Daoy (cell line): Measurements from ENCODE around the gene IMMP2L. TPM values are rescaled to one million over a fixed set of nuclear protein-coding genes. Genes with fewer than 3 reads are reported as not detected.
A peak's percentile ranks its signal among the peaks of the same experiment; 100 is the strongest.
"Not testable (repeated sequence)": the region's sequence is repeated elsewhere in the genome, so short reads cannot be mapped to it uniquely, and the experiment has no call there.

ENCODE experiments used
- DNase-seq: peaks from one replicate; pipeline ENCODE4 v3.0.0-alpha.2; 2015; ENCODE audit warnings: low read depth
- total RNA-seq: library from RNA; depleted of rRNA; stranded (reverse); fragments of >200 nt; shearing (Covaris generic); gene quantifications from 2 replicates; pipeline ENCODE4 v1.2.3, GENCODE V29; 2014

Gene IMMP2L
- total RNA-seq, 1 experiment from 2014 or later: 17.7 TPM

DNA sequence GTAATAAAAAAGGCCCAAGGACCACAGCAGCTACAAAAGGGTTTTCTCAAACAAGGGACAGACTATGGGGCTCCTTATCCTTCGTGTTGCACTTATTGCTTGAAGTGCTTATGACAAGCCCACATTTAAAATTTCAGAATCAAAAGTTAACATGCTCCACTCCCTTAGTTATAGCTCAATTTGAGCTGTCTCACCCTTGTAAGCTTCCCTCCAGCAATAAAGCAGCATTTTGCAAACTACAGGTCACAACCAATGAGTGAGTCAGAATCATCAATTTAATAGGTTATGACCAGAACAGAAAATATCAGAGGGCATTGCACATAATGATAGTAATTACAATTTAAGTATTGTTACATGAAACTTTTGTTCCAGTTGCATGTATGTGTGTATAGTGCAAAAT lies 53.0 kb downstream of the IMMP2L start:
- no peak for DNase-seq

DNA sequence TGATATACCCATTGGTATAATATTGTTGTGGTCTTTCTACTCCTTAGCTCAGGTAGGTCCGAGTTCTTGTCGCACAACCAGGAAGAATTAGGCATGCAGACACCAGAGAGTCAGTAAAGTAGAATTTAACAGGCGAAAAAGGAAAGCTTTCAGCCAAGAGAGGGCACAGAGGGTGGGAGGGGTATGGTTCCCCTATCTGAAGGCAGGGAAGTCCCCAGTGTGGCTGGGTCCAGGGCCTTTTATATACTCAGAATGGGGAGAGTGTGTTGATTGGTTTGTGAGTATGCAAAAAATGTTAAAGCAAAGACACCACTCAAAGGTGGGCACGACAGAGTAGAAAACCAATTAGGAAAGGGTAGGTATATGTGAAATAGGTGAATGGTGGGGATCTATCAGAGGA lies 53.9 kb downstream of the IMMP2L start:
- DNase-seq: no peak

DNA sequence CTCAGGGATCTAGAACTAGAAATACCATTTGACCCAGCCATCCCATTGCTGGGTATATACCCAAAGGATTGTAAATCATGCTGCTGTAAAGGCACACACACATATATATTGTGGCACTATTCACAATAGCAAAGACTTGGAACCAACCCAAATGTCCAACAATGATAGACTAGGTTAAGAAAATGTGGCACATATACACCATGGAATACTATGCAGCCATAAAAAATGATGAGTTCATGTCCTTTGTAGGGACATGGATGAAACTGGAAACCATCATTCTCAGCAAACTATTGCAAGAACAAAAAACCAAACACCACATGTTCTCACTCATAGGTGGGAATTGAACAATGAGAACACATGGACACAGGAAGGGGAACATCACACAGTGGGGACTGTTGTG lies 56.9 kb downstream of the IMMP2L start:
- not testable (repeated sequence) for DNase-seq

DNA sequence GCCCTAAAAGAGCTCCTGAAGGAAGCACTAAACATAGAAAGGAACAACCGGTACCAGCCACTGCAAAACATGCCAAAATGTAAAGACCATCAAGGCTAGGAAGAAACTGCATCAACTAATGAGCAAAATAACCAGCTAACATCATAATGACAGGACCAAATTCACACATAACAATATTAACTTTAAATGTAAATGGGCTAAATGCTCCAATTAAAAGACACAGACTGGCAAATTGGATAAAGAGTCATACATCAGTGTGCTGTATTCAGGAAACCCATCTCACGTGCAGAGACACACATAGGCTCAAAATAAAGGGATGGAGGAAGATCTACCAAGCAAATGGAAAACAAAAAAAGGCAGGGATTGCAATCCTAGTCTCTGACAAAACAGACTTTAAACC lies 60.5 kb downstream of the IMMP2L start:
- not testable (repeated sequence) for DNase-seq

DNA sequence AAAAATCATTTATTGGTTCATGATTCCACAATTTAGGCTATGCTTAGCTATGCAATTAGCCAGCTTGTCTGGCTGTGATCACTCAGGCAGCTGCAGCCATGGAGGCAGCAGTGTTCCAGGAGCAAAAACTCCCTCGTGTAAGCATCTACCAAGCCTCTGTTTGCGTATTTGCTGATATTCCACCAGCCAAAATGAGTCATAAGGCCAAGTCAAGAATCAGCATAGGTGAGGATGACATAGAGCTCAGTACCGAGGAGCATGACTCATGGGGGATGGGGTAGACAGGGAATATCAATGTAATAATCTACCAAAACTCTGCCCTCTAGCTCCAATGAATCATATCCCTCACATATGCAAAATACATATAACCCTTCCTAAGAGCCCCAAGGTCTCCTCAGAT lies 63.3 kb downstream of the IMMP2L start:
- peak; percentile 67 for DNase-seq

DNA sequence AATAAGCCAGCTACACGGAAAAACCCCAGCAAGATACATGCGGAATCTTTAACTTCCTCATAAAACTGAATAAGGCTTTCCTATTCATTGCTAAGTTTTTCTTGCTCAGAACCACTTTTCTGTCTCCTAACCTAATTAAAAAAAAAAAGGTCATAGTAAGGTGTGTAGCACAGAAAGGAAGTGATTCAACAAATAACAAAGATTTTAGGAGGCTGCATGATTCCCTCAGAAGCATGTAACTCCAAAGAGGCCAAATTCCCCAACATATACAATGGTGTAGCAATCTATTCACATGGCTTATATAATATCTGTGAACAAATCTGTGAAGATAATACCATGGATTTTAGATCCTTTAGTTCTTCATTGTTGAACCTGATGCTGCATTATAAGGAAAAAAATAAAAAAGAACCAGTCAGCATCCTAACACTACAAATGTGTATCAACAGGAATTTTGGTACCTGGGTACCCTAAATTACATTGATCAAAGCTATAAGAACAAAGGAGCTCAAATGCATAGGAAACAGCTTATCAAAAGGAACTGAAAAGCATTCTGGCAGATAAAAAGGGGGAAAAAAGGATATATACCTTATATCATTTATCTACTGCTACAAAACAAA lies 63.8 kb downstream of the IMMP2L start:
- no peak for DNase-seq

DNA sequence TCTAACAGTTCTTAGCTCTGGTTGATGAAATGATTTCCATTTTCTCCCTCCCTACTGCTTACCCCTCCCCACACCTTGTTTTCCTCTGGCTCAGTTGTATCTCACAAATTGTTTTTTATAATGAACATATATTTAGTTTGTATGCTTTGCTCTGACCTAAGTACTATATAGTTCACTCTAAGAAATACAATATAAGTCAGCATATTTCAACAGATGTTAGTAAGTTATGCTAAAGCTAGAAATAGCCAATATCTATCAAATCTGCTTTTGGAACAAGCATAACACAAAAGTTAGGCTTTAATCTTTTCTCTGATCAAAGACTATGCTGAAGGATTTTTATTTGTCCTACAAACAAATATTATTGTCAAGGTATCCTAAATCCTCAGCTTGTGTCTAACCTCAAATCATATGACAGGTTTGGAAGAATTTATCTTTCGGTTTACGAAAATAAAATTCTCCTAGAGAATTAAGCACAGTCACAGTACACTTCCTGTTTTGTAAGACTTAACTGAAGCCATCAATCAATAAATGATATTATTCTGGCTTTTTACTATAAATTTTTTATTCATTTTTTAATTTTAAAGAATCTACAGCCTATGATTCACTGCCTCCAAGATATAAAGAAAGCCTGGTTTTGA lies 67.0 kb downstream of the IMMP2L start:
- DNase-seq: no peak

DNA sequence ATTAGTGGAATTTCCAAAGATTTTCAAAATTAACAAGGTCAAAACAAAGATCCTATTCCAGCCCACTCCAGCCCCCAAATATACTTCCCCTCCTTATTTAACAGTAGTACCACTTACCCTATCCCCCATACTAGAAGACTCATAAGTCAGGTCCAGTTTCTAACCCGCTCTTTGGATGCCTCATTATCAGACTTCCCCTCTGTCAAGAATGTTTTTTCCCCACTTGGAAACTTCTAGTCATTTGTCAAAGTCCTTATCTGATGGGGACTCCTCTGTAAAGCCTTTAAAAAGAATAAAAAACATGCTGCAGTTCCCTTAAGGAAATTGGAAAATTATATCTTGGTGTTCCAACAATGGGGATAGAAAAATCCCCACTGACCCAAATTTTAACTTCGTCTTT lies 70.1 kb downstream of the IMMP2L start:
- no peak for DNase-seq

DNA sequence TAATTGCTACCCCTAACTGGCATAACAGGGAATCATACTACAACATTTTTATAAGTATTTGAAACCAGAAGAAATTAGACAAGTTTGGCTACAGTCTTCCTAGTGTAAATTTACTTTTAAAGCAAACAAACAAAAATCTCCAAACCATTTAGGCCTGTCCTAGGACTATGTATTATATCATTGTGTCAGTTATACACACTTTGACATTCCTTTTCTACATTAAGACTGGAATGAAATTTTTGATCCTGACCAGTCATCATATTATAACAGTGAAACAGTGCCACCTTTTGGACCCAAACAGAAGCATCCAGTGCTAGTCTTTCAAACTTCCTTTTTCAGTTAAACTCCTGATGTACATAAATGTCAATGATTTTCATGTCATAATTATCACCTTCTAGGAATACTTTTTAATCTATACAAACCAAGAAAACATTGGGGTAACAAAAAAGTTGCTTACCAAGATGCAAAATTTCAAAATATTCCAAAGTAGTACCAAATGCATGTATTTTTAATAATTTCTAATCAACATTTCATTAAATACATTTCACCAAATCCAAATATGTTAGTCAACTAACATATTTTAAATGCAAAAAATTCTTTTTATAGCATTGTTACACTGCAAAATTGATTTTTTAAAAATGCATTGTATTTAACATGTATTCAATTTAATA lies 75.7 kb downstream of the IMMP2L start:
- peak; percentile 66 for DNase-seq

DNA sequence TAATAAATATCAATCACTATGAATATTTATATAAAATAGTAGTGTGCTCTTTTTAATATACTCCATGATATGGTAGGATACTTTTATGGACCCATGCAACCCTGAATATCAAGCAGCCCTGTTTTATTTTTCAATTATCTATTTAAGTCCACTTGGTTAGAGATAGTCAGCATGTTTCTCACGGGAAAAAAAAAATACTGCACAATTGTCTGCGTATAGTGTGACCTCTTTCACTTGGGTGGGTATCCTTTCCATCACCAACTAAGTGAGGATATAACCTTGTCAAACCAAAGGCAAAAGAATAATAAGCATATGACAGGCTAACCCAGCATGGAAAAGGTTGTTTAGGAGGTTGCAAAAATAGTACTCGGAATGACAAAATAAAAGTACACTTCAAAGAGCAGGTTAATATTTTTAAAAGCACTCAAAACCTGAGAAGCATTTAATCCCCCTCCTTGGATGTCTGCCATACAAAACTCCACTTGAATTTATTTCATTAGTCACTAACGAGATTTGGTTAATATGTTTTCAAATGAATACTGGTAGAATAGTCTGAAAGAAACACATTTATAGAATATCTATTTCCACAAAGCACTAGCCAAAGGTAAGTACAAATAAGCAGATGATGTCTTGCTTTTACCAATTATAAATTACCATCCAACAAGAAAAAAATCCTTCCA lies 76.5 kb downstream of the IMMP2L start:
- no peak for DNase-seq

DNA sequence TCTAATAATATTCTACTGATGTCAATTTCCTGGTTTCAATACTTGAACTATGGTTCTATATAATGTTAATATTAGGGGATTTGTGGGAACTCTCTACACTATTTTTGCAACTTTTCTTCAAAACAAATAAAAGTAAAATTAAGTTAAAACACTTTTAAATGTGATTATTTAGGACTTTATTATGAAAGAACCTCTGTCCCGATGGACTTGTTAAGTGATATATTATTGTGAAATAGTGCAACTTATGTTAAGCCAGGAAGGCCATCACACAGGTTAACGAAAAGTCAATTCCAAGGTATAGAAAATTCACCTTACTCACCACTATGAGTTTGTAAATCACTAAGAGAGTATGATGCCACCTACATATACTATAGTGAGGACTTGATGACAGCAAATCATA lies 79.2 kb downstream of the IMMP2L start:
- DNase-seq: no peak

DNA sequence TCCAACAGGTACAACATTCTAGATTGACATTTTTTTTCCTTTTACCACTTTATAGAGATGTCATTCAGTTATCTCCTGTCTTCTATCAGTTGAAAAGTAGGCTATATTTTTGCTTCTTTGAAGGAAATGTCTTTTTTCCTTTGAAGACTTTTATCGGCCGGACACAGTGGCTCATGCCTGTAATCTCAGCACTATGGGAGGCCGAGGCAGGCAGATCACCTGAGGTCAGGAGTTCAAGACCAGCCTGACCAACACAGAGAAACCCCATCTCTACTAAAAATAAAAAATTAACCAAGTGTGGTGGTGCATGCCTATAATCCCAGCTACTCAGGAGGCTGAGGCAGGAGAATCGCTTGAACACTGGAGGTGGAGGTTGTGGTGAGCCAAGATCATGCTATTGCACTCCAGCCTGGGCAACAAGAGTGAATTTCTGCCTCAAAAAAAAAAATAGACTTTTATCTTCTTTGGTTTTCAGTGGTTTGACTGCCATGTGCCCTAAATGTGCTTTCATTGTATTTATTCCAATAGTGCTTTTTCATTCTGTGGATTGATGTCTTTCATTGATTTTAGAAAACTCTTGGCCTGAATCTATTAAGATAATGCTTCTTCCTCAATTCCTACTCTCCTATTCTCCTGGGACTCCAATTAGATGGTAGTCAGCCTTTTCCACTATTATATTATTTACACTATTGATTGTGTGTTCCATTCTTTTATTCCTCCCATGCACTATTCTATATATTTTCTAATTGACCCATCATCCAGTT lies 84.6 kb downstream of the IMMP2L start:
- DNase-seq: no peak

DNA sequence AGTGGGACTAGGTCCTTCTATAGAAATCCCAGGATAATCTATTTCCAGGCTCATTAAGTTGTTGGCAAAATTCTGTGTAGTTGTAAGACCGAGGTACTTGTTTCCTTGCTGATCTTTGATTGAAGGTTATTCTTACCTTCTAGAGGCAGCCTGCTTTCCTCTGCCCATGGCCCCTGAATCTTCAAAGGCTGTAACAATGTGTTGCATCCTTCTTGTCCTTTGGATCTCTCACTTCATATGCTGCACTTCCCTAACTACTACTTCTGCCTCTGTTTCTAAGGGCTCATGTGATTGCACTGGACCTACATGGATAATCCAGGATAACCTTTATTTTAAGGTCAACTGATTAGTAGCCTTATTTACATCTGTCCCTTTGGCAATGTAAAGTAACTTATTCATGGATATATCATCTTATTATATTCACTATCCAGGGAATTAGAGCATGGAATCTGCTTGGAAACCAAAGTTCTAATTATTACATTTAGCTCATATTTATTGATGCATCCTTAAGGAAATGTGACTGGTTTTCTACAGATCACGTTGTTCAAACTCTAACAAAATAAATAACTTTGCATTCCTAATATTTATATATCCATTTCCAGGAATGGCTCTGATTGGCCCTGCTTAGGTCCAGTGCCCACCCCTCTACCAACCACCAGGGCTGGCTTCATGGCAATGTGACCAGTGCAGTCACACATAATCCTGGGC lies 85.6 kb downstream of the IMMP2L start:
- DNase-seq: no peak

DNA sequence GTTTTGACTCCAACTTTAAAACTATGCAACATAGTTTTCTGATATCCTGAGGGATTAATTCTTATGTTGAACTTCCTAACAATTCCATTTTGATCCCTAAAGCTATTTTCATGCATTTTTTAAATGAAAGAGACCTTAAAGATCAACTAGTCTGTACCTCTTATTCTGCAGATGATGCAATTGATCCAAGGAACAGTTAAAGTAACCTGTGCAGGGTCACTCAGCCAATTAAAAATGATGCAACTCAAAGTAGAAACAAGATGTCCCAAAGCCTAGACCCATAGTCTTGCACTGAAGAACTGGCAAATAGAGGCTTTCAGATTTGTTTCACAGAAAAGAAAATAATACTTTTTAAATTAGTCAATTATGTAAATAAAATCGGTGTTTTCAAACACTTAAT lies 86.3 kb downstream of the IMMP2L start:
- DNase-seq: no peak

DNA sequence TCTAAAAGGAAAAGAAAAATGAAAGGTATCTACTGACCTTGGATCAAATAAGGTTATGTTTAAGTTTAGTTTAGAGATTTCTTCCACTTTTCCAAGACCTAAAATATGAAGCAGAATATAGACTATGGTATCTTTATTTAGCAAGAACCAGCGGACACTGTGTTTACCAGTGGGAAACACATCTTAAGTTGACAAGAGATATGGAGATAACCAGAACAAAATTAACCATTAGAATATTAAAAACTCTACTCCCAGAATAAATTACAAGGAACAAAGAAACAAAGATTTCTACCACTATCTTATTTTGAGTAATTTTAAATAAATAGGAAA lies 86.9 kb downstream of the IMMP2L start:
- DNase-seq: no peak

DNA sequence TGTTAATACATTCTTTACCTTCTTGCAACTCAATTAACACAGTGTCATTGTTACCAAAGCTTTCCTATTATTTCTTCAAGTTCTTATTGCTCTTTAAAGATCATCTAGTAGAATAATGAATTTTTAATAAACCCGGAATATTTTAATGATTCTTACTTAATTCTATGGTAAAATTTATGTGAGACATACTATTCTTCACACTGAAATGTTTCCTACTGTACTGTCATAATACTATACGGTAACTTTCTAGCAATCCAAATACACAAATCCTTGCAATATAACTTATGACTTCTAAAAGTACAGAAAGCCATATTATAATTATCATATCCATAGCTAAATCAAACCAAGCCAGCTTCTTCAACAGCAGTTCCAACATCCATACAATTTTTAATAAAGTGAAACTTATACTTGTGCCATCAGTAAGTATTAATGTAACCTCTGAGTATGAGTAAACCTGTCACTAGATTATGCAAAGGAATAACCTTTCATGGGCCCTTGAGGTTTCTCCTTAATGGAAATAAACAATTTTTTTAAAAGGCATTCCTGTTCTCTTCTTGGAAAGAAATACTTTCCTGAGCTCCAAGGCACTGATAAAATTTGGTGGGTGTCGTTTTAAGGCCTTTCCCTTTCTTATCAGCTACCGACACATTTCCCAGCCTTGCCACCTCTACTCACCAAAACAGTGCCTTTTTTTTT lies 87.4 kb downstream of the IMMP2L start:
- DNase-seq: no peak

DNA sequence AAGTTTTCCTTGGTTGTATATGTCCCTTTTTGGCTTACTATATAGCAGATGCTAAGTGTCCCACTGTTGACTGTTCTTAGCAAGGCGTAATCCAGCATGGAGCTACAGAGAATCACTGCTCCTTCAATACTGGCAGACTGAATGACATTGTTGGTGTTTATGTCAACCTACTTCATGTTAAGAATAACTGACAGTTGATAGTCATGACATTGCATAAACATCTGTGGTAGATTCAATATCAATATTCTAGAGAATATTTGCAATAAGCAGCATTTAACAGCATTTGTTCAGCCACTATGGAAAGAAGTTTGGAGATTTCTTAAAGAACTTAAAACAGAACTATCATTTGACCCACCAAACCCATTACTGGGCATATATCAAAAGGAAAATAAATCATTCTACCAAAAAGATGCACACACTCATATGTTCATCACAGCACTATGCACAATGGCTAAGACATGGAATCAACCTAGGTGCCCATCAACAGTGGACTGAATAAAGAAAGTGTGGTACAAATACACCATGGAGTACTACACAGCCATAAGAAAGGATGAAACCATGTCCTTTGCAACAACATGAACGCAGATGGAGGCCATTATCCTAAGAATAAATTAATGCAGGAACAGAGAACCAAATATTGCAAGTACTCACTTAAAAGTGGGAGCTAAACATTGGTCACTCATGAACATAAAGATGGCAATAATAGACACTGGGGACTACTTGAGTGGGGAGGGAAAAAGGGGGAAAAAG lies 88.7 kb downstream of the IMMP2L start:
- DNase-seq: no peak

DNA sequence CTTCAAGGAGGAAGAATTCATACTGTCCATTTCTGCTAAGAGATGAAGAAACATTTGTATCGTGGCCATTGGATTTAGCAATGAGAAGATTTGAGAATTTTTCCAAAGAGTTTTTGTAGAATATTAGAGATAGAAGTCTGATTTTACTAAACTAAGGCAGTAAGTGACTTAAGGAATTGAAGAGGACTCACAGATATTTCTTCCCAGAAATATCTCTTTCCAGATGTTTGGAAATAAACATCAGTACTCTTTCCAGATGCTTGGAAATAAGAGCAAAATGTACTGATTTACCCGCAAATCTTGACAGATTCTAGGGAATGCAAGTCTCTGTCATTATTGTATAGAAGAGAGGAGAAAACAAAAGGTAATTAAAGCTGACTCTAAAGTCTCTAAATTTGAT lies 91.3 kb downstream of the IMMP2L start:
- DNase-seq: no peak

DNA sequence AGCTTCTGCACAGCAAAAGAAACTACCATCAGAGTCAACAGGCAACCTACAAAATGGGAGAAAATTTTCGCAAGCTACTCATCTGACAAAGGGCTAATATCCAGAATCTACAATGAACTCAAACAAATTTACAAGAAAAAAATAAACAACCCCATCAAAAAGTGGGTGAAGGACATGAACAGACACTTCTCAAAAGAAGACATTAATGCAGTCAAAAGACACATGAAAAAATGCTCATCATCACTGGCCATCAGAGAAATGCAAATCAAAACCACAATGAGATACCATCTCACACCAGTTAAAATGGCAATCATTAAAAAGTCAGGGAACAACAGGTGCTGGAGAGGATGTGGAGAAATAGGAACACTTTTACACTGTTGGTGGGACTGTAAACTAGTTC lies 92.4 kb downstream of the IMMP2L start:
- DNase-seq: not testable (repeated sequence)

DNA sequence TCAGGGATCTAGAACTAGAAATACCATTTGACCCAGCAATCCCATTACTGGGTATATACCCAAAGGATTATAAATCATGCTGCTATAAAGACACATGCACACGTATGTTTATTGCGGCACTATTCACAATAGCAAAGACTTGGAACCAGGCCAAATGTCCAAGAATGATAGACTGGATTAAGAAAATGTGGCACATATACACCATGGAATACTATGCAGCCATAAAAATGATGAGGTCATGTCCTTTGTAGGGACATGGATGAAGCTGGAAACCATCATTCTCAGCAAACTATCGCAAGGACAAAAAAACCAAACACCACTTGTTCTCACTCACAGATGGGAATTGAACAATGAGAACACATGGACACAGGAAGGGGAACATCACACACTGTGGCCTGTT lies 96.5 kb downstream of the IMMP2L start:
- DNase-seq: not testable (repeated sequence)
